C4-2B (cell line): ENCODE data around the gene LRRC10B.

Source experiments
- H3K27ac ChIP-seq: fragments of 450-650 bp; 2 replicates; pipeline ENCODE4 v1.5.1; 2017
- ZFX ChIP-seq: fragments of 450-650 bp; IDR thresholded peaks from 2 replicates; pipeline ENCODE4 v1.6.1; 2017
- TF ChIP-seq, protein P1 (sequence below): fragments of 450-650 bp; conservative IDR thresholded peaks from 2 replicates; pipeline ENCODE4 v1.5.1; 2017; ENCODE audit warnings: mild to moderate bottlenecking

LRRC10B gene

DNA sequence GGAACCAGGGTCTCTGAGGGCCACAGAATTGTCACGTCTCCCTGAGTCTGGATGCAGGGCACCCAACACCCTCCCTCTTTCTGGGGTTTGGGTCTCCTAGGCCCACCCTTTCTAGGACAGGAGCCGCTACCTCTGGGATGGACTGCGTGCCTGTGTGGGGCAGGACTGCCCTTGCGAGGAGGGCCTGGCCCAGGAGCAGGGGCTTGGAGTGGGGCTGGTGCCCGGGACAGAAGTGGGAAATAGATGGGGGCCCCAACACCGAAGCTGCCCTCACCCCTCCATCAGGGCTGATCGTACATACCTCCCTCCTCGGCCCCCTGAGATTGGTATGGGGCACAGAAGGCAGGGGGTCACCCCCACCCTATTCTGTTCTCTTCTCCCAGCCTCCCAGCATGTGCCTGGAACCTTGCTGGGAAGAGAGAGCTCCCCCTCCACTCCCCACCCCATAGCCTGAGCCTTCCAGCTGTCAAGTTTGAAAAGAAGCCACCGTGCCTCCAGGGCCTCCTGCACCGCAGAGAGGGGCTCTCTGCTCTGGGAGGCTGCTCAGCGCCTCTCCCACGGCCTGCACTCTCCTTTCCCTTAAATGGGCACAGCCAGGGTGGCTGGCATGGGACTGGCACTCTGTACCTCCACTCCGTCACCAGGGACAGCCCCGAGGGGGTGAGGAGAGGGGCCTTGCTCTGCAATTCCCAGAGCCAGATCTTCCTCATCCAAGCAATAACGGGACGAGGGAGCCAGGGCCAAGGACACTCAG is 1.8 kb downstream of the LRRC10B start:
- no peak overlapping the region for H3K27ac ChIP-seq
- TF ChIP-seq ZFX: no peak
- TF ChIP-seq, protein P1, sequence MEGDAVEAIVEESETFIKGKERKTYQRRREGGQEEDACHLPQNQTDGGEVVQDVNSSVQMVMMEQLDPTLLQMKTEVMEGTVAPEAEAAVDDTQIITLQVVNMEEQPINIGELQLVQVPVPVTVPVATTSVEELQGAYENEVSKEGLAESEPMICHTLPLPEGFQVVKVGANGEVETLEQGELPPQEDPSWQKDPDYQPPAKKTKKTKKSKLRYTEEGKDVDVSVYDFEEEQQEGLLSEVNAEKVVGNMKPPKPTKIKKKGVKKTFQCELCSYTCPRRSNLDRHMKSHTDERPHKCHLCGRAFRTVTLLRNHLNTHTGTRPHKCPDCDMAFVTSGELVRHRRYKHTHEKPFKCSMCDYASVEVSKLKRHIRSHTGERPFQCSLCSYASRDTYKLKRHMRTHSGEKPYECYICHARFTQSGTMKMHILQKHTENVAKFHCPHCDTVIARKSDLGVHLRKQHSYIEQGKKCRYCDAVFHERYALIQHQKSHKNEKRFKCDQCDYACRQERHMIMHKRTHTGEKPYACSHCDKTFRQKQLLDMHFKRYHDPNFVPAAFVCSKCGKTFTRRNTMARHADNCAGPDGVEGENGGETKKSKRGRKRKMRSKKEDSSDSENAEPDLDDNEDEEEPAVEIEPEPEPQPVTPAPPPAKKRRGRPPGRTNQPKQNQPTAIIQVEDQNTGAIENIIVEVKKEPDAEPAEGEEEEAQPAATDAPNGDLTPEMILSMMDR: no peak

- no peak overlapping the region; the same call in 1 of the 2 replicates for H3K27ac ChIP-seq
- no peak for TF ChIP-seq ZFX
- TF ChIP-seq, protein P1: no peak
Measured at GRCh38 chr11:61510974-61511373, 2.4 kb downstream of the LRRC10B start.

GRCh38 chr11:61511383-61511782 is 2.8 kb downstream of the LRRC10B start:
- TF ChIP-seq, protein P1: no peak
- TF ChIP-seq ZFX: no peak
- H3K27ac ChIP-seq: no peak overlapping the region; the same call in 1 of the 2 replicates

DNA sequence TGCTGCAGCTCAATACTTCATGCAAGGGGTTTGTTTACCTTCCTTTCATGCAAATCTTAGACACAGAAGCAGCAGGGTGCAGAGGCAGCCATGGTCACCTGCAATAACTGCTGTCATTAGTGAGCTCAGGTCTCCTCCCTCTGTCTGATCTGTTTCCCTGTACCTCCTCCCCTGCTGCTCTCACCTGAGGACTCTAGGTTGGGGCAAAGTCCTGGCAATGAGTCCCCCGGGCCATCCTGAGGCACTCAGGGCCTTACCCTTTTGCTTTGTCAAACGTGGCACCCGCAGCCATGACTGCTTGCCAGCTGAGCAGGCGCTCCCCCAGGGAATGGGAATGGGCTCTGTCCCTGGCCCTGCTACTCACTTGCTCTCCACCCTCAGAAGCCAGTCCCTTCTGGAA is 3.9 kb downstream of the LRRC10B start:
- no peak for TF ChIP-seq ZFX
- TF ChIP-seq, protein P1: no peak
- no peak overlapping the region for H3K27ac ChIP-seq

DNA sequence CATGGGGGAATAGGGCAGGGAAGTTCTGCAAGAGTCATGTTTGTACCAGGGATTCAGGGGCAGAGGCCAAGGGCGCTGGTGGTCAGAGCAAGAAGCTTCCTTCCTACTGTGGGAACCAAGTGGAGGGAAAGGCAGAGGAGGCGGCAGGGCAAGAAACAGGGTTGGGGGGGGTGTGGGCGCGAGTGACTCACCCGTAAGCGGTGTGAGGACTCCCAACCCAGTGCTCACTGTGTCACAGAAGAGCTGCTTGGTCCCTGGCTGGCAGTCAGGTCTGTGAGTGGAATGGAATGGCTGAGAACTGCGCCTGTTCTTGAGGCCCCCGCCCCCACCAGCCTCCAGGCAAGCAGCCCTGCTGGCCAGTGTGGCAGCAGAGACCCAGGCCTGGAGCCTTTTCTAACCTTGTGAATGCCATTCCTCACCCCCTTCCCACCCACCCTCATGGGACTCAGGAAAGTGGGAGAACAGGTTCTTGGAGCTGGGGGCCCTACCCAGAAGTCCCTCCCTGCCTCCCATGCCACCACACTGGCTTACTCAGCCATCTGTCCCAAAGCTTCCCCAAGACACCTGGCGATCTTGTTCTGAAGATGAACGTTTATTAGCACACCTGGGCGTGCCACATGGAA is 4.7 kb downstream of the LRRC10B start:
- TF ChIP-seq, protein P1: no peak
- no peak for TF ChIP-seq ZFX
- H3K27ac ChIP-seq: no peak overlapping the region

- no peak overlapping the region for H3K27ac ChIP-seq
- TF ChIP-seq ZFX: no peak
- TF ChIP-seq, protein P1: no peak
Measured at GRCh38 chr11:61514050-61514917, 5.7 kb downstream of the LRRC10B start.
